Activated T-cell treated with anti-CD3 and anti-CD28 coated beads, Interleukin-2, amount 50 U/mL, for 1 hour (primary cell): ENCODE measurements around the gene CREB3L2.
"Not testable (repeated sequence)": the region's sequence is repeated elsewhere in the genome, so short reads cannot be mapped to it uniquely, and the experiment has no call there.

ENCODE experiments used
- DNase-seq: peaks from one replicate; pipeline ENCODE4 v3.0.0-alpha.2; 2020

Gene CREB3L2

GRCh38 chr7:138001529-138002095, at the start of gene CREB3L2:
CREB3L2 (minus strand) TSS chr7:138002086; CDS start chr7:138001705, 381 bp downstream.
- peak; percentile 69 for DNase-seq

GRCh38 chr7:138049505-138050116, 47.7 kb upstream of the CREB3L2 start:
- DNase-seq: no peak

- no peak for DNase-seq
These were observed 46.0 kb upstream of the CREB3L2 start for GRCh38 chr7:138047907-138048306.

GRCh38 chr7:138044897-138045296, 43.0 kb upstream of the CREB3L2 start:
- no peak for DNase-seq

- DNase-seq: not testable (repeated sequence)
These were observed 38.2 kb upstream of the CREB3L2 start for GRCh38 chr7:138040063-138040462.

GRCh38 chr7:138036135-138036534, 34.2 kb upstream of the CREB3L2 start:
- no peak for DNase-seq

GRCh38 chr7:138033241-138033640, 31.4 kb upstream of the CREB3L2 start:
- no peak for DNase-seq

- DNase-seq: no peak
These were observed 30.9 kb upstream of the CREB3L2 start for GRCh38 chr7:138032770-138033169.

- DNase-seq: no peak
These were observed 30.3 kb upstream of the CREB3L2 start for GRCh38 chr7:138032186-138032585.

- DNase-seq: no peak
These were observed 28.9 kb upstream of the CREB3L2 start for GRCh38 chr7:138030679-138031351.

GRCh38 chr7:138029941-138030340, 28.1 kb upstream of the CREB3L2 start:
- DNase-seq: no peak

- no peak for DNase-seq
These were observed 27.2 kb upstream of the CREB3L2 start for GRCh38 chr7:138029126-138029525.

- no peak for DNase-seq
These were observed 25.2 kb upstream of the CREB3L2 start for GRCh38 chr7:138027100-138027499.

- DNase-seq: no peak
These were observed 23.6 kb upstream of the CREB3L2 start for GRCh38 chr7:138025215-138026186.

GRCh38 chr7:138024765-138025164, 22.9 kb upstream of the CREB3L2 start:
- DNase-seq: no peak

GRCh38 chr7:138024343-138024691, 22.4 kb upstream of the CREB3L2 start:
- no peak for DNase-seq

GRCh38 chr7:138023618-138024342, 21.9 kb upstream of the CREB3L2 start:
- no peak for DNase-seq

GRCh38 chr7:138021889-138022288, 20.0 kb upstream of the CREB3L2 start:
- DNase-seq: no peak

GRCh38 chr7:138017992-138018391, 16.1 kb upstream of the CREB3L2 start:
- no peak for DNase-seq

GRCh38 chr7:138015096-138015495, 13.2 kb upstream of the CREB3L2 start:
- no peak for DNase-seq

- DNase-seq: no peak
These were observed 12.8 kb upstream of the CREB3L2 start for GRCh38 chr7:138014686-138015085.

GRCh38 chr7:138014201-138014600, 12.3 kb upstream of the CREB3L2 start:
- not testable (repeated sequence) for DNase-seq

- DNase-seq: no peak
These were observed 7.4 kb upstream of the CREB3L2 start for GRCh38 chr7:138009350-138009653.
